ENCODE data around the gene TNFAIP8.
"Not testable (repeated sequence)": the region's sequence is repeated elsewhere in the genome, so short reads cannot be mapped to it uniquely, and the experiment has no call there.

TNFAIP8 gene

GRCh38 chr5:119393201-119393691, 37.4 kb downstream of the TNFAIP8 start:
- no peak for DNase-seq (ENCODE audit: low read depth in 3 of 3, low spot score in 1 of 3)

- no peak for DNase-seq (ENCODE audit: low read depth in 3 of 3, low spot score in 1 of 3)
Measured at GRCh38 chr5:119393746-119394145, 37.9 kb downstream of the TNFAIP8 start.

GRCh38 chr5:119395080-119395836, 39.4 kb downstream of the TNFAIP8 start:
- DNase-seq (ENCODE audit: low read depth in 3 of 3, low spot score in 1 of 3), result no peak

GRCh38 chr5:119396030-119396664, 40.3 kb downstream of the TNFAIP8 start:
- DNase-seq (ENCODE audit: low read depth in 3 of 3, low spot score in 1 of 3), result no peak

GRCh38 chr5:119397518-119398380, 41.9 kb downstream of the TNFAIP8 start:
- DNase-seq (ENCODE audit: low read depth in 3 of 3, low spot score in 1 of 3), result no peak

GRCh38 chr5:119398727-119399466, 43.1 kb downstream of the TNFAIP8 start:
- DNase-seq (ENCODE audit: low read depth in 3 of 3, low spot score in 1 of 3), result no peak

GRCh38 chr5:119400245-119400644, 44.4 kb downstream of the TNFAIP8 start:
- no peak for DNase-seq (ENCODE audit: low read depth in 3 of 3, low spot score in 1 of 3)

GRCh38 chr5:119402081-119402480, 46.3 kb downstream of the TNFAIP8 start:
- no peak for DNase-seq (ENCODE audit: low read depth in 3 of 3, low spot score in 1 of 3)

GRCh38 chr5:119402555-119402954, 46.7 kb downstream of the TNFAIP8 start:
- DNase-seq (ENCODE audit: low read depth in 3 of 3, low spot score in 1 of 3), result no peak

- no peak for DNase-seq (ENCODE audit: low read depth in 3 of 3, low spot score in 1 of 3)
Measured at GRCh38 chr5:119404033-119404432, 48.2 kb downstream of the TNFAIP8 start.

- DNase-seq (ENCODE audit: low read depth in 3 of 3, low spot score in 1 of 3), result no peak
Measured at GRCh38 chr5:119405419-119405818, 49.6 kb downstream of the TNFAIP8 start.

GRCh38 chr5:119406551-119407110, 50.8 kb downstream of the TNFAIP8 start:
- DNase-seq (ENCODE audit: low read depth in 3 of 3, low spot score in 1 of 3), result no peak

GRCh38 chr5:119409235-119409815, 53.5 kb downstream of the TNFAIP8 start:
- no peak for DNase-seq (ENCODE audit: low read depth in 3 of 3, low spot score in 1 of 3)

- no peak for DNase-seq (ENCODE audit: low read depth in 3 of 3, low spot score in 1 of 3)
Measured at GRCh38 chr5:119410448-119411159, 54.8 kb downstream of the TNFAIP8 start.

- peak in 2 of 3 donors; percentile 7 to 16 for DNase-seq (ENCODE audit: low read depth in 3 of 3, low spot score in 1 of 3)
Measured at GRCh38 chr5:119411361-119412278, 55.8 kb downstream of the TNFAIP8 start.

GRCh38 chr5:119412279-119413227, 56.7 kb downstream of the TNFAIP8 start:
- no peak for DNase-seq (ENCODE audit: low read depth in 3 of 3, low spot score in 1 of 3)

- not testable (repeated sequence) for DNase-seq (ENCODE audit: low read depth in 3 of 3, low spot score in 1 of 3)
Measured at GRCh38 chr5:119414124-119414734, 58.4 kb downstream of the TNFAIP8 start.
